Measurements from ENCODE around the gene ATAD3C. TPM values are rescaled to one million over a fixed set of nuclear protein-coding genes. Genes with fewer than 3 reads are reported as not detected.

The ATAD3C gene
- total and polyA plus RNA-seq, 10 of the 15 experiments (the other 5 are each of a cell fraction or from before 2014, with no cell fraction given), result 0.03 to 3.1 (median 0.86) TPM

GRCh38 chr1:1437904-1438376, 11.5 kb upstream of the ATAD3C start (continued):
- TF ChIP-seq ZNF687 (IDR thresholded peaks at IDR 0.05) (0 out of 2 replicates have a peak, but pooled peaks have one; percentile 48), YBX1 (IDR thresholded peaks at IDR 0.05) (no peak; the same call in 1 of the 2 replicates), BCL11A (IDR thresholded peaks at IDR 0.05; ENCODE audit: low read depth, low read length) (no peak), NR2C2 (IDR thresholded peaks at IDR 0.05; ENCODE audit: borderline replicate concordance, control insufficient read depth, insufficient read length, low read depth) (no peak), ATF3 (IDR thresholded peaks at IDR 0.05; ENCODE audit: borderline replicate concordance, extremely low read depth, low read depth, low read length) (no peak), GATAD2B (conservative IDR thresholded peaks at IDR 0.05; ENCODE audit: low read depth) (peak; percentile 69), HSF1 (IDR thresholded peaks at IDR 0.05; ENCODE audit: low read depth, low read length) (no peak), HDAC2 (IDR thresholded peaks at IDR 0.05) (no peak), ZBTB40 (IDR thresholded peaks at IDR 0.05; ENCODE audit: borderline replicate concordance) (no peak; the same call in 1 of the 2 replicates), NBN (IDR thresholded peaks at IDR 0.05) (no peak), SUPT20H (IDR thresholded peaks at IDR 0.05; ENCODE audit: borderline replicate concordance, control insufficient read depth, low read depth, low read length) (no peak), SP1 (IDR thresholded peaks at IDR 0.05; ENCODE audit: low read depth, low read length) (no peak), BCLAF1 (IDR thresholded peaks at IDR 0.05) (no peak), HDGF (IDR thresholded peaks at IDR 0.05) (0 out of 2 replicates have a peak, but pooled peaks have one; percentile 43), SMC3 (IDR thresholded peaks at IDR 0.05; ENCODE audit: borderline replicate concordance, low read length) (peak; percentile 1; the same call in 1 of the 2 replicates), JUND (IDR thresholded peaks at IDR 0.05; ENCODE audit: low read depth, low read length) (no peak), RB1 (IDR thresholded peaks at IDR 0.05; ENCODE audit: borderline replicate concordance) (peak; percentile 74; the same call in 1 of the 2 replicates)

Measured in GM12878 (cell line).